NCI-H526 (cell line): Measurements from ENCODE around the gene ST6GALNAC3.
A peak's percentile ranks its signal among the peaks of the same experiment; 100 is the strongest.

ENCODE experiments used
- DNase-seq, 2 experiments: peaks; one replicate each; lab custom pipeline; 2025; lab: John Stamatoyannopoulos, UW

ST6GALNAC3 gene

DNA sequence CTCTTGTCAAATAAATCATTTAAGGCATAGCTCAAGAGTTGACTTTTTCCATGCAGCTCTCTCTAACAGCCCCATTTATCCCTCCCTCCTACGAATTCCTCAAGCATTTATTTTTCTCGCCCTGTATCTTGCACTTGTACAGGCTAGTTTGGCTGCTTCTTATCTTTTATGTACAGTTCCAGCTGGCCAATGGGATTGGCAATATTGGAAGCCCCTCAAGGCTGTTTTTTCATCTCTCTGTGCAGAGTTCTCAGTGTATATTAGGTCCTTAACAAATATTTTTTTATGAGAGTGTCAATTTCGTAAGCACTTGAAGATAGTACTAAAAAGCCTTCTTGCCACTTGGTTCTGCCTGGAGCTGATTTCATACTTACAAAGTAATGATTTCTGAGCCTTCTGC is 356.0 kb downstream of the ST6GALNAC3 start:
- DNase-seq = no peak

DNA sequence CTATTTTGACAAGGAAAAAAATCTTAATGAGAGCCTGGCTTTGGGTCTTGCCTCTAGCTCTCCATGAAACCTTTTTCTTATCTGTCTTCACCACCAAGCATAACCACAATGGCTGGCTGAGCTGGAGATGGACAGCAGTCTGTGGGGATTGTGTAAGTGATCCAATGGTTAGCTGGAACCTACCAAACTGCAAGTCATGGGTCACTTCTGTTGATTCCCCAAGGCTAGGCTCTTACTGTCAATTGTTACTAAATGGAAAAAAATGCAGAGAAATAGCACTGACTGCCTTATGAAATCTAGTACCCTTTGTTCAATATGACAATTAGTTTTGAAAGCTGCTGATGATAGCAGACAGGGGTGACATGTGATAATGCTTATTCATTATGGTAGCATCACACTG is 359.0 kb downstream of the ST6GALNAC3 start:
- no peak for DNase-seq

DNA sequence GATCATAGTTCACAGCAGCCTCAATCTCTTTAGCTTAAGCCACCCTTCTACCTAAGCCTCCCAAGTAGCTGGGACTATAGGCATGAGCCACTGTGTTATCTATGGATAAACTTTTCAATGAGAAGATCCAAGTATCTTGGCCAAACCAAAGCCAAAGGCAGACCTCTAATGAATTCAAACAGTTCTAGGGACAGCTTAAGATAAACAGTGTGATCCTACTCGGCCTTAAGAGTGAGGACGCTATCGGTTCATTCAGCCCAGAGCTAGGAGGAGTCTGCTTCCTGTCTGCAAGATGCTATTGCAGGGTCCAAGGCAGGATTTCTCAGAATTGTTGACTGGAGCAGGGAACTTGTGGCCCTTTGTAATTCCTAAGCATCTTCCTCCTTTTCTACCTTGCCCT is 368.7 kb downstream of the ST6GALNAC3 start:
- no peak for DNase-seq

DNA sequence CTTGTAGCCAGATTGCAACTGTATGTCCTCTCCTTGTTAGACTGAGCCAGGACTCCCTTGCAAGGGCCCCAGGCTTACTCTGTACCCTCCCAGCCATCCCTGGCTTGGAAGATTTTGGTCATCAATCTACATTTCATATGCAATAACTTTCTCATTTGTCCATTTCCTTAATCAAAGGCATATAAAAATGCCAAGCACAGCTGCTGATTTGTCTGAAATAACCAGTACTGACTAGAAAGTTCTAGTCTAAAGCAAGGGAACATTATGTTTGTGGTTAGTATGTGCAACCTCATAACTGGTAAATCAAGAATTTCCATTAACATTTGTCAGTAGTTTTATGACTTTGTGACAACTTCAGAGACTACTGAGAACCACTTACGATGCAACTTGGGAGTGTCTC is 370.2 kb downstream of the ST6GALNAC3 start:
- no peak for DNase-seq

DNA sequence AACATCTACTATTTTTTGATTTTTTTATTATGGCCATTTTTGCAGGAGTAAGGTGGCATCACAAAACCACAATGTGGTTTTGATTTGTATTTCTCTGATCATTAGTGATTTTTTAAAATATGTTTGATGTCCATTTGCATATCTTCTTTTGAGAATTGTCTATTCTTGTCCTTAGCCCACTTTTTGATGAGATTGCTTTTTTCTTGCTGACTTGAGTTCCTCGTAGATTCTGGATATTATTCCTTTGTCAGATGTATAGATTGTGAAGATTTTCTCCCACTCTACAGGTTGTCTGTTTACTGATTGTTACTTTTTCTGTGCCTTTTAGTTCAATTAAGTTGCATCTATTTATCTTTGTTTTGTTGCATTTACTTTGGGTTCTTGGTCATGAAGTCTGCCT is 375.7 kb downstream of the ST6GALNAC3 start:
- no peak for DNase-seq

DNA sequence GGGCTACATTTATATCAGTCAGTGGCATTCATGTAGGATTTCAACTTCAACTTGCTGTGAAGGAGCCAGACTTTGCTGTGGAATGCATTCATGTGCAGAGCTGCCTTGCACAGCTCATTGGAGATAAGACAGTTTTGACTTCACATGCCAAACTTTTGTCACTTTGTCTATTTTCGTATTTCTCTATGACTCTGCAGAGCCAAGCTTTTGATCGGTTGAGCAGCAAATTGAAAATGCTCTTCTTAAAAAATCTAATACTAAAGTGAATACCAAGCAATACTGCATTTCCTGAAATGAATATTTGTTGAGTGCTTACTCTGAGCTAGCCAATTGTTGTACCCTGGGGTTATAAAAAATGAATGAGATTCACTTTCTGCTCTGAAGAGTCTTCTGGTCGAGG is 388.7 kb downstream of the ST6GALNAC3 start:
- DNase-seq = no peak

DNA sequence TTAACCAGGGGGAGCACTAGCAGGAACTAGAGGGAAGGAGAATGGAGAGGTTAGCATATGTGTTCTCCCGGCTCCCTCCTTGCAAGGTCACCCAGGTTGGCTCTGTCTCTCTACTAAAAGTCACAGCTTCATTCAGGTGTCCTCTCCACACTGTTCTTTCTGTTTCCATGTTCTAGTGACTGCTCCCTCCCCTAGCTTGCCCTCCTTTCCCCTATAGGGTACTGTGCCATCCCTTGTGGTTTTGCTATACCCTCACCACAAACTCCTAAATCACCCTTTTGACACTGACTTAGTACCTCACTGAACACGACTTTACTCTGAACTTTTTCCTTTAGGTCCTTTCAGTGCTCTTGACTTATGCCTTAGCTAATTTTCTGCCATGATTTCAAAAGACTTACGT is 389.3 kb downstream of the ST6GALNAC3 start:
- no peak for DNase-seq

DNA sequence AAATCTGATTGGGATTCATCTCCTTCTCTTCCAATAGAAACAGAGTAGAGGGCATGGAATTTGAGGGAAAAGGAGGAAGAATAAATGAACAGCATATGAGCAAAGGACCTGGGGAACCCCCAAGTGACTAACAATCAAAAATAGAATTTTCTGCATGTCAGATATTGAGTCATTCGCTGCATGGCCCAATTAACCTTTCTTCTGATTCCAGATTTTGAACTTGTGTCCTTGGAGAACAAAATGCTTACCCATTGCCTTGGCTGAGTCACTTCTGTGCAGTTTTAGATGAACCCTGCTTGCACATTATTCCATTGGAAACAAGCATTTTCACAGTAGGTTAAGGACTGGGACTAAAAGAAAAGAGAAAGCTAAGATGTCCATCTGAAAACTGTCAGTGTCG is 390.5 kb downstream of the ST6GALNAC3 start:
- no peak for DNase-seq

DNA sequence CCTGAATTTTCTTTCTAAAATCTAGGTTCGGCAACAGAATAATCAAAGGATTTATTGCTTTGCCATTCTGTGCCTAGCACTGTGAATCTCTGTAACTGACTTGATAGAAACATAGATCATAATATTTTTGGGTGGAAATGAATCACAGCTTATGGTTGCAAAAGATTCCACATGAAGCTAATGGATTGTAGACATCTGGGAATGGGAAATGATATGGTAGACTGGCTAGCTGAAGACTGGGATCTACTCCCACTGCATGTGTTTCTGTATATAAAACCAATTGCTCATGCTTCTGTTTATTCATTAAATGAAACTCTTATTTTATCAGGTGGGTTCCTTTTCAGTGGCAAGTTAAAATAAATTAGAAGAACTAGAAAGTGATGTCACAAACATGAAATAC is 395.6 kb downstream of the ST6GALNAC3 start:
- DNase-seq = no peak

DNA sequence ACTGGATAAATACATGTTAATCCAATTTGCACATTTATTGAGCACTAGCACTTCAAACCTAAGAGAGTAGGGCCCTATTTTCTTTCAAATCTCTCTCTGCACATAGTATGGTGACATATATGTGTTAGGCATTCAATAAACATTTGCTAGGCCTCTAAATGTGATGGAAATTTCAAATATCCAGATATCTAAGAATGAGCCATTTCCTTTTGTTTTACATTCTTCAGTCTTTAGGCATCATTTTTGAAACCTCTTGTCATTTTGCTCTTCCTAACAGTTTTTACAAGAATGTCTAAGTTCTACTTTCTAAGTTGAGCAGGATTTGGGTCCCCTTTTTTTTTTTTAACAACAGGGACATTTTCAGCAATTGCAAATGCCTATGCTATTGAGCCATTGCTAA is 397.0 kb downstream of the ST6GALNAC3 start:
- DNase-seq = no peak

DNA sequence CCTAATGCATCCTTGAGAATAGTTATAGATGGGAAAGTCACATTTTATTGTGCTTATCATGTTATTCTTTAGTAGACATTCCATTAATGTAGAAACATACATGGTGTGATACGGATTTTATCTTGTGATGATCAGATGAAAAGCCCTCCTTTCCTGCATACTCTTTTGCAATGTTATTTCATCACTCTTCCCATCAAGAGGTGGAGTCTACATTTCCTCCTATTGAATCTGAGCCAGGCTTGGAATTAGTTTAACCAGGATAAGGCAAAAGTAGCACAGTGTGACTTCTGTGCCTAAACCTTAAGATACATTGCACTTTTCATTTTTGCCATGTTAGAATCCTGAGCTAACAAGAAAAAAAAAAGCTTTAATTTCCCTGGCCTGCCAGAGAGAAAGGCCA is 399.0 kb downstream of the ST6GALNAC3 start:
- DNase-seq = no peak

DNA sequence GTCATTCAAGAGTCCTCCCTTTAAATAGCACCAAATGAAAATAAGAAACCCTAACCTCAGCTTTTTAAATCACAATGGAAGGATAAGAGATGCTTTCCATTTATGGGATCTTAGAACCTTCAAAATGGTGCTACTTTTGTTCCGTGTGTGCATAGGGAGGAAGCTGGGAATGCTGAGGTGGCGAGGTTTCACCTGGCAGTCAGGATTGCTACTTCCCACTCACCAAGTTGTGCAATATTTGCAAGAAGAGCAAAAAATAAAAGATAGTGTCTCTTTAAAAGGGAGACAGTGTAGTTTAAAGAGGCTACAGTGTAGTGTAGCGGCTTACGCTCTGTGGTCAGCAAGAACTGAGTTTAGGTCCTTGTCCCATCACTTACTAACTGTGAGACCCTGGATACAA is 400.4 kb downstream of the ST6GALNAC3 start:
- no peak for DNase-seq

DNA sequence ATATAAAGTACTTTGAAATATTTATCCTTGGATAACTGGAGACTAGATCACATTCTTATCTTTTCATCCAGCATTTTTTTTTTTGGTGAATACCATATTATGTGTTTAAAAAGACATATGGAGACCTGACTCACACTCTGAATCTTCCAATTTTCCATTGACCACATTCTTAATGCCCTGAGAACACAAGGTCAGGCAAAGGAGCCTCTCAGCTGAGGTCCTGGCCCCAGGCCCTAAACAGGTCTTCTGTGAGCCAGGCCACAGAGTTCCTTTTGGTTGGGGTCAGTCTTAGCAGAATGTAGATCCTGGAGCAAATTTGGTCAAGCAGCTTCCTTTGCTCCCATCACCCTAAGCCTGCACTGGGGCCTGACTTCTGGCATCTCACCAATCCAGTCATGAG is 402.6 kb downstream of the ST6GALNAC3 start:
- no peak for DNase-seq

DNA sequence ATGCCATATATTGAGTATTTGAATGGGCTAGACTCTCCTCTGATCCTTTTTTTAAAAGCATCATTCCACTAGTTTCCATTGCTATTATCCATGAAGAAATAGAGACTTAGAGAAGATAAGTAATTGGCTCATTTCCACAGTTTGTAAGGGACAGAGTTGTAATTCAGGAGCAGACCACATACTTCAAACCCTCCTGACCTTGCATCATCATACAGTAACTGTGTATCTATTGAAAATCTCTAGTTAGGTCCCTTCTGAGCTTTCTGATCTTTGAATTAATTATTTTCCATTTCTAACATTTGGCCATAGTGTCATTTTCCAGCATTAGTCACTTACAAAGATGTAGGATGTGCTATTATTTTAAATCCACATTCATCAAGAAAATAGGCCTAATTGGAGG is 406.3 kb downstream of the ST6GALNAC3 start:
- no peak for DNase-seq

DNA sequence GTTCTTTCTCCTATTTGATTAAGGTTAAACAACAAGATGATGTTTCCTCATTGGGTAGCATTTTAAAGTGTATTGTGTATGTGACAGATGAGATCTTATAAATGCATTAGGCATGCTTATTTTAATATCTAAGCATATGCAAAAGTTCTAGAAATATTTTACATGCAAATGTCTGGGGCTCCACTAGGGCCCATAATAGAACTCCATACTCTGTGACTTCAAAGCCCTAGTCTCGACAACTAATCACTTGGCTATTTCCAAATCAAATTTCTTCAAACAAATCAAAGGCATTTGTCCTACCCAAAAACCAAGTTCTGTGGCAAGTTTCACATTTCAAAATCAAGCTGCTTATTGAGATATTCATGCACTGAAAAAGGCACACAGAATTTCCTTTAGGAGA is 407.1 kb downstream of the ST6GALNAC3 start:
- peak; percentile 87 to 90 for DNase-seq

DNA sequence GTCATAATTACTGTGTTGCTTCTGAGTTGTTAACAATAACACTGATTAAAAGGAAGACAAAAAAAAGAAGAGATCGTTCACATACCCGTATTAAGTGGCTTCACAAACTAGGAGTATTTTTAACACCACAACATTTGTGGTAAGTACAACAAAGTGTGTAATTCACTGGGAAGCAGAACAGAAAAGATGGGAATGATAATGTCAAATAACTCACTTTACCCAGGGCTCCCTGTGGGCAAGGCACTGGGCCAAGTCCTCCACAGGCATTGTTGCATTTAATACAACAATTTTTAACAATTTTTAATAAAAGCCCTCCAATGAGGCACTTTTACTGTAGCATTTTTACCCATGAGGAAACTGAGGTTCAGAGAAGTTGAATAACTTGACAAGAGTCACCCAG is 407.7 kb downstream of the ST6GALNAC3 start:
- no peak for DNase-seq

DNA sequence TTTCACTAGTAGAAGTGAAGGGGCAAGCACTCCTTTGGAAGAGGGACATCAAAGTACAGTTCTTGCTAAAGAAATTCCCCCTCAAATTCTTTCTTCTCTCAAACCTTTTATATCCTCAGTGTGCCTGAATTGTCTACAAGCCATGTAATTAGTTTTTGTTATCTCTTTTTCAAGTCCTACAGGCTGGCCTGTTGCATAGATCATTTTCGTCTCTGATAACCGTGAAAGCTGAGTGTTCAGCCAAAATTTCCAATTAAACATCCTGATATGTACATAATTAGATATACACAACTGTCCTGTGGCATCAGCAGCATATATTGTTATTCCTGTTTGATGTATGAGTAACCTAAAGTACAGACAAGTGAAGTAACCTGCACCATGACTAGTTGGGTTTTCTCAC is 417.2 kb downstream of the ST6GALNAC3 start:
- no peak for DNase-seq

DNA sequence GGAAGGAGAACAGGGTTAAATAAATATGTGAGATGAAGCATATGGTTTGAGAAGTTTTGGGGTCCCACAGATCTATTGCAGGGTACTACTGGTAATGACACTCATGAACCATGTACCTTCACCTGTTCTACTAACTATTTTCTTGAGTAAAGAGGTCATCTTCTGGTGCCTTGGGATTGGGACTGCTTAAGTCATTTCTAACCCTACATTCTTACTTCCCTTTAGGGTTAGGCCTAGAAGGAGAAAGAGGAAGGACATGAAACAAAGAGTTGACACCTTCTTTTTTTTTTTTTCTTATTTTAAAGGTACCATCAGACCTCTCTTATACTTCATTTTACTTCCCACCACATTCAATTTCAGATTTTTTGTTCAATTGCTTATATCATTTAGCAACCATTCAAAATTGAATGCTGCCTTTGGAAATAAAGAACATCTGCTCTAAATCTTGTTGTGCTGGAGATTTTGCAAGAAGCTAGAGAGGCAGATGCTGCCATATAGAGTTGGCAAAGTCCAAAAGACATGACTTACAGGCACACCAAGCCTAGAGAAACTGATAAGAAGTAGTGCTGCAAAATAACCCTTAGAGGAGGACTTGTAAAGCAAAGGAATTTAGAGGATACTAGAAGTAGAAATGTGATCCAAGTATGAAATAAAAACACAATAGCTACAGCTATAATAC is 418.3 kb downstream of the ST6GALNAC3 start:
- no peak for DNase-seq

DNA sequence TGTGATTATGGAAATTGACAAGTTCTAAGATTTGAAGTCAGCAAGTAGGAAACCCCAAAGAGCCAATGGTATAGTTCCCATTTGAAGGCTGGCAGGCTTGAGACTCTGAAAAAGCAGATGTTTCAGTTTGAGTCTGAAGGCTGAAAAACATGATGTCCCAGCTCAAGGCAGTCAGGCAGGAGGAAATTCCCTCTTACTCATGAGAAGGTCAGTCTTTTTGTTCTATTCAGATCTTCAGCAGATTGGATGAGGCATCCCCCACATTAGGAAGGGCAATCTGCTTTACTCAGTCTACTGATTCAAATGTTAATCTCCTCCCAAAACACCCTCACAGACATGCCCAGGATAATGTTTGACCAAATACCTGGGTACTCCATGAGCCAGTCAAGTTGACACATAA is 420.3 kb downstream of the ST6GALNAC3 start:
- DNase-seq = no peak

DNA sequence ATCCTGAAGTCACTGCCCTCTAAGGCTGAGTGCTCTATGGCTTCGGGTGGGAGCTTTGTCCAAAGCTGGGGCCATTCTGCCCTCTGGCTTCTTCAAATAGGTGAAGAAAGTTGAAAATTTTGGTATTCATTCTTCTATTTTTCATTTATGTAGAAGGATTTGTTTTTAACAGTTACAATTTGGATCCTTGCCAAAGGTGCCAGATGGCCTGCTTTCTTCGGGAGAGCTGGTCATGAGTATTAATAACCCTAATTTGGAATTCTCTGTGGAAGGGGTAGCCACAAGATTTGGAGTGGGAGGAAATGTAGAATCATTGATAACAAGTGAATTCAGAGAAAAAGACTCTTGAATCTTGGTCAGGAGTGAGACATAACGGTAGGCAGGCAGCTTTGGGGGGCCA is 422.3 kb downstream of the ST6GALNAC3 start:
- no peak for DNase-seq

DNA sequence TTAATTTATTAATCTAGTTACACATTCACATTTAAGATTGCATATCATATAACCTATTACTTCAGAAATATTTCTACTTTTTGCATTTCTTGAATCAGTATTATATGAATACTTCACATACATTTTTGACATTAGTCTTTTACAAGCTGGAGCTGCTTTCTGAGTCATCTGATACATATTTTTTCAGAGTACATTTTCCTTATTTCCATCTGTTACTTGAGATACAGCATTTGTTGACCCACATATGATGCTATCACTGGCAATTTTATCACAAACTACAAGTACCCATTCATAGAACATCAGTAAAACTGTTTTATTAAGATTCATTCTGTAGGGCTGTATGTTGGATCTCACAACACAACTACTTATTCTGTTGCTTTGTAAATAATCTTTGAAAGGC is 425.6 kb downstream of the ST6GALNAC3 start:
- no peak for DNase-seq

DNA sequence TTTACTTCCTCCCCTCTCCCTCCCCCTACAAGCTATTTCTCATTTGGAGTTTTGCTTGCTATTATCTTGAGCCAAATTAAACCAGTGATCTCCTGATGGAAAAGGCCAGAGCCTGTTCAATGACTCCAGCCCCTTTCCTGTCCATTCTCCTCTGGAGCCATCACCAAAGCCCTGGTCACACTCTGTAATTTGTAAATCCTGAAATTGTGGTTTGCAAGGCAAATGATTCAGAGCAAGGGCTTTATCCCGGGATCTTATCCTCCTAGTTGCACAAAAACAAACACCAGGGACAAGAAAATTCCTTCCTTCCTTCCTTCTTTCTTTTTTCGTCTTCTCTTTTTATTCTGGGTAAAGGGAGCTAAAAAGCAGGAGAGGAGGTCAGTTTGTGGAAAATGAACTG is 426.6 kb downstream of the ST6GALNAC3 start:
- peak; percentile 72 to 85 for DNase-seq

DNA sequence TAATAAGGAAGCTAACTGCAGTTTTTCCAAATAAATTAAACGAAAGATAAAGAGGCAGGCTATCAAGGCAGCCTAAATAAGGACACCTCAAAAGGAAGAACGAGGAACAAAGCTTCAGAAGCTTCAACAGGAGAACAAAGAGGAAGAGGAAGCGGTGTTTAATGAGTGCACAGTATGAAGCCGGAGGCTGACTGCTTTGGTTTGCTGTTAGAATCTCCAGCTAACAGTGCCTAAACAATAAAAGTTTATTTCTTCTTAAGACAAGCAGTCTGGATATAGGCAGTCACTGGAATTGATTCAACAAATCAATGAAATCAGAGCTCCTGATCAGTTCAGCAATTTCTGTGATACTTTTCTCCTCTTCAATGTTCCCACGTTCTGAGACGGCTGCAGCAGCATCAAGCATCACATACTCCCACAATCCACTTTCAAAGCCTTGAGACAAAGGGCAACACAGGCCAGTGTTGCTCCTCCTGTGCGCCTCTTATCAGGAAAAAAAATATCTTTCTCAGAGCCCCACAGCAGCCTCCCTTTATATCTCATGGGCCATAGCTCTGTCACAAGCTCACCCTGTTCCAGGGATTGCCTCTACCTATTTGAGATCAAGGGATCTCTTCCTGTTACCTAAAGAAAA is 427.2 kb downstream of the ST6GALNAC3 start:
- peak in 1 of 2 experiments; percentile 36 for DNase-seq

DNA sequence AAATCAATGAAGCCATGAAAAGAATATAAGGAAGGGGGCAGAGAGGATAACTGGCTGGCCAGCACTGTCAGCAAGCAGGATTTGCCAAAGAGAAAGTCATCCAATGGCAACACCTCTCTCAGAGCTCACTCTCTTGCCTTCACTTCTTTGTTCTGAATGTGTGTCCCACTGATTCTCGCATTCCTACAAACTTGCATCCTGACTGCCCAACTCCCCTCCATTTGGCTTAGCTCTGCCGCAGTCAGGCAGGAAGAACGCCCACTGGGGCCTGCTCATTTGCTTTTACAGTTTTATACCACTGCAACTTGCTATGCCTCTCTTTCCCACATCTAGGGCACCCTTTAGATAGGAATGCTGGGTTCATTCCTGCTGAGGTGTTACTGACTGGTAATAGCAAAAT is 428.6 kb downstream of the ST6GALNAC3 start:
- DNase-seq = no peak
